Uterus (tissue), 4 donors: ENCODE results near the gene PRELID1. TPM values are rescaled to one million over a fixed set of nuclear protein-coding genes. Genes with fewer than 3 reads are reported as not detected.
"Not testable (repeated sequence)": the region's sequence is repeated elsewhere in the genome, so short reads cannot be mapped to it uniquely, and the experiment has no call there.

Experiments used
- DNase-seq, 2 donors: peaks; one replicate each; pipeline ENCODE4 v3.0.0-alpha.2; 2019 to 2020
- H3K27ac ChIP-seq, 2 donors: fragments of 200-600 bp; sonication (generic); 1 replicate in 1 of 2; 2 replicates in 1 of 2; pipeline ENCODE4 v1.5.1; 2016 to 2018
- H3K27me3 ChIP-seq, 2 donors: fragments of 200-600 bp; sonication (generic); one replicate each; pipeline ENCODE4 v1.5.1; 2018 to 2019; ENCODE audit warnings: control low read depth in 1 of 2
- H3K36me3 ChIP-seq, 2 donors: fragments of 200-600 bp; sonication (generic); one replicate each; pipeline ENCODE4 v1.5.1; 2019; ENCODE audit warnings: control low read depth in 1 of 2
- H3K4me1 ChIP-seq, 2 donors: fragments of 200-600 bp; sonication (generic); one replicate each; pipeline ENCODE4 v1.5.1; 2018 to 2019; ENCODE audit warnings: control low read depth in 1 of 2
- H3K4me3 ChIP-seq, 2 donors: fragments of 200-600 bp; sonication (generic); 1 replicate in 1 of 2; 2 replicates in 1 of 2; pipeline ENCODE4 v1.5.1; 2018 to 2019; ENCODE audit warnings: mild to moderate bottlenecking in 1 of 2
- H3K9me3 ChIP-seq, 2 donors: fragments of 200-600 bp; sonication (generic); one replicate each; pipeline ENCODE4 v1.5.1; 2019; ENCODE audit warnings: control low read depth in 1 of 2
- POLR2A ChIP-seq, 2 donors: fragments of 450-650 bp; IDR thresholded peaks; one replicate each; pipeline ENCODE4 v1.6.1; 2016; ENCODE audit warnings: antibody characterized with exemption in 2 of 2, mild to moderate bottlenecking in 1 of 2, moderate library complexity in 1 of 2
- intact Hi-C: fragments of 100-400 bp; cut with DNase I; formaldehyde crosslinking; loops from one replicate; pipeline ENCODE4 v1.15.1; 2023; ENCODE audit warnings: low total_unique reads
- total RNA-seq, 4 donors: library from RNA; depleted of rRNA in 3 of 4; stranded (reverse); fragments of >200 nt in 3 of 4; gene quantifications; one replicate each; pipeline versions ENCODE4 v1.1.0 to v1.2.4, GENCODE V29; 2014 to 2023
- TF ChIP-seq, protein P1 (sequence below), 4 experiments: fragments of 200-600 bp in 2 of 4; fragments of 450-650 bp in 2 of 4; sonication (generic) in 2 of 4; IDR thresholded peaks; one replicate each; pipeline ENCODE4 v1.5.1; 2016 to 2019; ENCODE audit warnings: antibody characterized with exemption in 4 of 4, mild to moderate bottlenecking in 2 of 4, moderate library complexity in 1 of 4
- donor health status: DM: yes; HTN: yes; CAD: no.

Gene PRELID1
- total RNA-seq, 4 donors from 2014 or later = 25.4 to 73.1 (median 49.0) TPM

DNA sequence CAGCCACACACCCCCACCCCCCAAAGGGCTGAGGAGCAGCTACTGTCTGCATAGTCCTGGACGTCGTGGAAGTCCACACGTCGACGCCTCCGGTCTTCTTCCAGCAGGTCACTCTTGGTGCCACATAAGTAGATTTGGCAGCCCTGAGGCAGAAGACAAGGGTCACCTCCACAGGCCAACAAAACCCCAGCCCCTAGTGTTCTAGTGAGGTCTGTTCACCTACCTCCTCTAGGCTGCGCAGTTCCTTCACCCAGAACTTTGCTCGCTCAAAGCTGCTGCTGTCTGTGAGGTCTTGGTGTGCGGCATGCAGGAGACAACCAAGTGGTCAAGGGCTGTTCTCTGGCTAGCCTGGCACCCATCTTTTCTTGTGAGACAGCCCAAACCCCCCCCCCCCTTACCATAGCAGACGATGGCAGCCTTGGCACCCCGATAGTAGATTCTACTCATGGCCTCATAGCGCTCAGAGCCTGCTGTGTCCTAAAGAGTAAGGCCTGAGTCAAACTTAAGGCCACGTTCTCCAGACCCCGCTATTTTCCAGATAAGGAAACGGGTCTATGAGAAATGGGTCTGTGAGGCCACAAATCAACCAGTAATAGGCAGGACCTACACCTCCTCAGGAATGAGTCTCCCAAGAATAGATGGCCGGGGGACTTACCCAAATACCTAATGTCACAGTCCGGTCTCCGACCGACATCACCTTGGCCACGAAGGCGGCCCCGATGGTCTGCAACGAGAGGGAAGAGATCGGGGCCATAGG is 1.1 kb upstream of the PRELID1 start:
- intact Hi-C loops = loop anchor here (10.0 kb wide), 1 partner anchor 188 kb away; no protein-coding TSS in a partner anchor
- H3K4me1 ChIP-seq = peaks cover 0 to 12% of the 10 kb centered on the region in 2 donors

DNA sequence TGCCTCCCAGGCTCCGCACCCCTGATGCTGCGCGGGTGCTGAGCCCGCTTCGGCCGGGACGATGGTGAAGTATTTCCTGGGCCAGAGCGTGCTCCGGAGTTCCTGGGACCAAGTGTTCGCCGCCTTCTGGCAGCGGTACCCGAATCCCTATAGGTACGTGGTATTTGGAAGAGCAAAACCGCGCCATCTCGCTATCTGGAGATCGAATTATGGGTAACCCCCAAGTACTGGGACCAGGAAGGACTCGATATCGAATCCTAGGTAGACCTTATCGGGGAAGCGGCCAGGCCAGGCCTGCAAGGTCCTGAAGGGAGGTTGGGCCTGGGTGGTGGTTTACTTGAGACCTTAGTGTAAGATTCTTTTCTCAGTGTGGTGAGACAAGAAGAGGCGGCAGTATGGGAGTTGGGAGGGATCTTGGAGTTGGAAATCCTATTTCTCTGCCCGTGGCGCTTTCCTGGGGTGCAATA is 359 bp downstream of the PRELID1 start:
- DNase-seq = no peak
- peaks cover 0 to 12% of the 10 kb centered on the region in 2 donors for H3K4me1 ChIP-seq
- H3K27ac ChIP-seq = peak overlapping the region; percentile 66 to 79
- H3K27me3 ChIP-seq = no peaks in the 10 kb centered on the region
- H3K9me3 ChIP-seq = no peaks in the 10 kb centered on the region
- peak overlapping the region; percentile 67 to 85 for H3K4me3 ChIP-seq
- TF ChIP-seq, protein P1, sequence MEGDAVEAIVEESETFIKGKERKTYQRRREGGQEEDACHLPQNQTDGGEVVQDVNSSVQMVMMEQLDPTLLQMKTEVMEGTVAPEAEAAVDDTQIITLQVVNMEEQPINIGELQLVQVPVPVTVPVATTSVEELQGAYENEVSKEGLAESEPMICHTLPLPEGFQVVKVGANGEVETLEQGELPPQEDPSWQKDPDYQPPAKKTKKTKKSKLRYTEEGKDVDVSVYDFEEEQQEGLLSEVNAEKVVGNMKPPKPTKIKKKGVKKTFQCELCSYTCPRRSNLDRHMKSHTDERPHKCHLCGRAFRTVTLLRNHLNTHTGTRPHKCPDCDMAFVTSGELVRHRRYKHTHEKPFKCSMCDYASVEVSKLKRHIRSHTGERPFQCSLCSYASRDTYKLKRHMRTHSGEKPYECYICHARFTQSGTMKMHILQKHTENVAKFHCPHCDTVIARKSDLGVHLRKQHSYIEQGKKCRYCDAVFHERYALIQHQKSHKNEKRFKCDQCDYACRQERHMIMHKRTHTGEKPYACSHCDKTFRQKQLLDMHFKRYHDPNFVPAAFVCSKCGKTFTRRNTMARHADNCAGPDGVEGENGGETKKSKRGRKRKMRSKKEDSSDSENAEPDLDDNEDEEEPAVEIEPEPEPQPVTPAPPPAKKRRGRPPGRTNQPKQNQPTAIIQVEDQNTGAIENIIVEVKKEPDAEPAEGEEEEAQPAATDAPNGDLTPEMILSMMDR (IDR thresholded peaks at IDR 0.05) = no peak
- no peak for TF ChIP-seq POLR2A (IDR thresholded peaks at IDR 0.05)
- H3K36me3 ChIP-seq = no peaks in the 10 kb centered on the region
- intact Hi-C loops = loop anchor here (10.0 kb wide), 1 partner anchor 189 kb away; no protein-coding TSS in a partner anchor

More for the DNA sequence above, 1.1 kb upstream of the PRELID1 start:
- Histone ChIP-seq H3K27me3 (no peaks in the 10 kb centered on the region), H3K36me3 (no peaks in the 10 kb centered on the region), H3K27ac (peak overlapping the region; percentile 66 to 79), H3K9me3 (no peaks in the 10 kb centered on the region), H3K4me3 (peak overlapping the region; percentile 67 to 85)
- DNase-seq = no peak
- no peak for TF ChIP-seq POLR2A (IDR thresholded peaks at IDR 0.05)
- TF ChIP-seq, protein P1 (IDR thresholded peaks at IDR 0.05) = no peak

DNA sequence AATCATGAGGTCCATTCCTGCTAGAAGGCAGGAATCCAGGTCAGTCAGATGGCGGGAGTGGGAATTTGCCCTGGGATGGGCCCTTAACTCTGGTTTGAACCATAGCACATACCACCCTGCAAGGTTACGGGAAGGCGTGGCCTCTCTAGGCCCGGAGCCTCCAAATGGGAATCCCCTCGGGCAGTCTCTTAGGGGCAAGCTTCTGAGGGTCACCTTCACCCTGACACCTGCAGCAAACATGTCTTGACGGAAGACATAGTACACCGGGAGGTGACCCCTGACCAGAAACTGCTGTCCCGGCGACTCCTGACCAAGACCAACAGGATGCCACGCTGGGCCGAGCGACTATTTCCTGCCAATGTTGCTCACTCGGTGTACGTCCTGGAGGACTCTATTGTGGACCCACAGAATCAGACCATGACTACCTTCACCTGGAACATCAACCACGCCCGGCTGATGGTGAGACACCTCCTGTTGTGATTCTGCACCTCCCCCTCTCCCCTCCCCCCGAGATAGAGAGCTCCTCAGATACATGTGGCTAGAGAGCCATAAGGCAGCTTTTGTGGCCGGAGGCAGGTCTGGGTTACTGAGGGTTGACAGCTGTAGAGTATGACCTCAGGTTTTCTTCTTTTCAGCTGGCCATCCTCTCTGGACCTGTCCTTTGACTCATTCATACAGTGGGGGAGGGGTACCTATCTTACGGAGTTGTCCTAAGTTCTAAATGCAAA is 957 bp downstream of the PRELID1 start:
- intact Hi-C loops = loop anchor here (10.0 kb wide), 1 partner anchor 190 kb away; no protein-coding TSS in a partner anchor
- DNase-seq = no peak
- Histone ChIP-seq H3K27ac (peak overlapping the region; percentile 66 to 79), H3K9me3 (no peaks in the 10 kb centered on the region), H3K27me3 (no peaks in the 10 kb centered on the region), H3K4me1 (peaks cover 0 to 12% of the 10 kb centered on the region in 2 donors), H3K4me3 (peak overlapping the region; percentile 67 to 85), H3K36me3 (no peaks in the 10 kb centered on the region)
- TF ChIP-seq POLR2A (IDR thresholded peaks at IDR 0.05) = no peak
- TF ChIP-seq, protein P1 (IDR thresholded peaks at IDR 0.05) = no peak

DNA sequence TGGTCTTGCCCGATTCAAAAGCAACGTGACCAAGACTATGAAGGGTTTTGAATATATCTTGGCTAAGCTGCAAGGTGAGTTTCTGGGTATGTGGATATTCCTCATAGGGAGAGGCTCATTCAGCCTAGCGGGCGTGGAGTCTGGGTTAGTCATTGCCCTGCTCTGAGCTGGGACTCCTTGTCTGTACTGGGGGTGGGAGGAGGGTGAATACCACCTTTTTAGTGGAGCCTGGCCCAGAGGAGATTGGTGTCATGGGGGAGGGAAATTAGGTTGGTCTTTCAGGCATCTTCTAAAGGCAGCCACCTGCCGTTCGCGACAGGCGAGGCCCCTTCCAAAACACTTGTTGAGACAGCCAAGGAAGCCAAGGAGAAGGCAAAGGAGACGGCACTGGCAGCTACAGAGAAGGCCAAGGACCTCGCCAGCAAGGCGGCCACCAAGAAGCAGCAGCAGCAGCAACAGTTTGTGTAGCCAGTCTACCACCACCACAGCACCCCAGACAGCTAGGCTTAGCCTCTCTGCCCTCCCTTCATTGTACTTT is 2.6 kb downstream of the PRELID1 start:
- not testable (repeated sequence) for H3K9me3 ChIP-seq, DNase-seq, H3K27ac ChIP-seq, H3K36me3 ChIP-seq, H3K27me3 ChIP-seq, H3K4me3 ChIP-seq
- intact Hi-C loops = loop anchor here (10.0 kb wide), 1 partner anchor 191 kb away; no protein-coding TSS in a partner anchor
- H3K4me1 ChIP-seq = peaks cover 0 to 12% of the 10 kb centered on the region in 2 donors

DNA sequence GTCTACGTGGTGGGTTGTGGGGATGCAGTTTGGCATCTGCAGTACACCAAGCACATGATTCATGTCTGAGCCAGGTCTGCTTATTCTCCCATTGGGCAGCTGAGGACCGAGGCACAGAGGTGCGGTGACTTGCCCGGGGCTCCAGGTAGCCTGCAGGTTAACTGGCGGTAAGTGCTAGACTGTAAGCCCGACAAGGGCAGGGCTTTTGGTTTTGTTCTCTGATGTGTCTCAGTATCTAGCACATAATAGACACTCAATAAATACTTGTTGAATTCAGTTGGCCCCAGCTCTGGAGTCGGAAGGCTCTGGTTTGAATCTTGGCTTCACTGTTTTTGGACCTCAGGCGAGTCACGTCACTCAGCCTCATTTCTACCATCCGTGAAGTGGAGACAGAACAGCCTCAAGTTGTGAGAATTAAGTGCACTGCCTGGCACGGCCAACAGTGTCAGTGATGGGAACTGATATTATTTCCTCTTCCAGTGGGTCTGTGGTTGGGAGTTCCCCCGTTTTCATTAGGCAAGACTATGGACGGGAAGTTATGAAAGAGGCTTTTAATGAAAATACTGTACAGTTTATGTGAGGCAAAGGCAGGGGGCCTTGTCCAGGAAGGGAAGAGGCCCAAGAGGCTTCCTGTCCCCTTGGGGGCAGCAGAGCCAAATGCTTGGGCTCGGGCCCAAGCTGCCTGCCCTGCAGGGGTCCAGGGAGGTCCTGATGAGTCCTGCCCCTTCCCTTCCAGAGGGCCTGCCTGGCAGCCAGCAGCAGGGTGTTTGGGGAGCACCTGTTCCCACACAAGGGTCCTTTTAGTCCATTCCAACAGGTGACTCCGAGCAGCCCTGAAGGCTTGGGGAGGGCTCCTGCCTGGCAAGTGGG is 3.3 kb downstream of the PRELID1 start:
- Histone ChIP-seq H3K36me3 (no peaks in the 10 kb centered on the region), H3K27me3 (no peaks in the 10 kb centered on the region), H3K4me3 (no peak overlapping the region), H3K9me3 (no peaks in the 10 kb centered on the region), H3K27ac (no peak overlapping the region), H3K4me1 (peaks cover 0 to 13% of the 10 kb centered on the region in 2 donors)
- DNase-seq = no peak
- intact Hi-C loops = loop anchor here (10.0 kb wide), 1 partner anchor 192 kb away; no protein-coding TSS in a partner anchor
- TF ChIP-seq, protein P1 (IDR thresholded peaks at IDR 0.05) = no peak
- TF ChIP-seq POLR2A (IDR thresholded peaks at IDR 0.05) = no peak
